GM12873 (cell line): ENCODE results near the gene KRTAP4-7.
"Not testable (repeated sequence)": the region's sequence is repeated elsewhere in the genome, so short reads cannot be mapped to it uniquely, and the experiment has no call there.

Experiments
- CTCF ChIP-seq: IDR thresholded peaks from 2 replicates; pipeline ENCODE4 v1.5.1; 2012; ENCODE audit warnings: low read depth, mild to moderate bottlenecking, moderate library complexity, low read length, control low read depth; ENCODE audit not compliant: insufficient read depth; ENCODE audit errors: missing control alignments

KRTAP4-7 gene

GRCh38 chr17:41084100-41084856, at the start of gene KRTAP4-7:
Gene KRTAP4-7 (plus strand): TSS chr17:41084150. CDS start chr17:41084207, 57 bp downstream.
- not testable (repeated sequence) for TF ChIP-seq CTCF

- not testable (repeated sequence) for TF ChIP-seq CTCF
Measured at GRCh38 chr17:41034346-41034935, 49.5 kb upstream of the KRTAP4-7 start, which contains the start of gene KRTAP1-3. Gene KRTAP1-3 (minus strand): TSS chr17:41034874. CDS start chr17:41034821, 53 bp downstream.

- no peak for TF ChIP-seq CTCF
Measured at GRCh38 chr17:41037853-41038350, 46.0 kb upstream of the KRTAP4-7 start.

GRCh38 chr17:41040783-41041571, 43.0 kb upstream of the KRTAP4-7 start, which contains the start of gene KRTAP1-1:
Gene KRTAP1-1 (minus strand): TSS chr17:41041450. CDS start chr17:41041397, 53 bp downstream.
- not testable (repeated sequence) for TF ChIP-seq CTCF

- no peak for TF ChIP-seq CTCF
Measured at GRCh38 chr17:41042953-41043352, 41.0 kb upstream of the KRTAP4-7 start.

- not testable (repeated sequence) for TF ChIP-seq CTCF
Measured at GRCh38 chr17:41046735-41047465, 37.0 kb upstream of the KRTAP4-7 start, which contains the start of gene KRTAP2-1. Gene KRTAP2-1 (minus strand): TSS chr17:41047316. CDS start chr17:41047267, 49 bp downstream.
